AG09319 (cell line): ENCODE results near the gene GALNT2.

Experiments used
- DNase-seq: peaks from one replicate; pipeline ENCODE4 v3.0.0-alpha.2; 2010; ENCODE audit warnings: low read depth; ENCODE audit errors: extremely low read depth
- TF ChIP-seq, protein P1 (sequence below): IDR thresholded peaks from 2 replicates; pipeline ENCODE4 v1.5.1; 2011; ENCODE audit warnings: low read depth, mild to moderate bottlenecking, inconsistent platforms, low read length, moderate library complexity

Gene GALNT2

DNA sequence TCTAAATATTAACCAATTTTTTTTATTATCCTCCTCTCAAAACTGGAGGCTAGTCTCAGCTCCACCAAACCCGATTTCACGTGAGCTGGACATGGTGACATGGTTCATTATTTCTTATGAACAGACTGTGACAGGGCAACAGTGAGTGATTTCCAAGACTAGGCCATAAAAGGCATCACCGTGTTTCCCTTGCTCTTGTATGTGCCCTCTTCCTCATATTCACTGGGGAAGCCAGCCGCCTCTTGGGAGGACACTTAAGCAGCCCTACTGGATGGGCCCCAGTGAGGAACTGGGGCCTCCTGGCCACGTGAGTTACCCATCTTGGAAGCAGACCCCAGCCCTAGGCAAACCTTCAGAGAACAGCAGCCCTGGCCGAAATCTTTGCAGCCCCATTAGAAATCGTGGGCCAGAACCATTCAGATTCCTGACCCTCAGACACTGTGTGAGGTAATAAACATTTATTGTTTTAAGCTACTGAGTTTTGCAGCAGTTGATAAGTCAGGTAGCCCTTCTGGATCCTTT, 105.0 kb downstream of the GALNT2 start:
- TF ChIP-seq, protein P1, sequence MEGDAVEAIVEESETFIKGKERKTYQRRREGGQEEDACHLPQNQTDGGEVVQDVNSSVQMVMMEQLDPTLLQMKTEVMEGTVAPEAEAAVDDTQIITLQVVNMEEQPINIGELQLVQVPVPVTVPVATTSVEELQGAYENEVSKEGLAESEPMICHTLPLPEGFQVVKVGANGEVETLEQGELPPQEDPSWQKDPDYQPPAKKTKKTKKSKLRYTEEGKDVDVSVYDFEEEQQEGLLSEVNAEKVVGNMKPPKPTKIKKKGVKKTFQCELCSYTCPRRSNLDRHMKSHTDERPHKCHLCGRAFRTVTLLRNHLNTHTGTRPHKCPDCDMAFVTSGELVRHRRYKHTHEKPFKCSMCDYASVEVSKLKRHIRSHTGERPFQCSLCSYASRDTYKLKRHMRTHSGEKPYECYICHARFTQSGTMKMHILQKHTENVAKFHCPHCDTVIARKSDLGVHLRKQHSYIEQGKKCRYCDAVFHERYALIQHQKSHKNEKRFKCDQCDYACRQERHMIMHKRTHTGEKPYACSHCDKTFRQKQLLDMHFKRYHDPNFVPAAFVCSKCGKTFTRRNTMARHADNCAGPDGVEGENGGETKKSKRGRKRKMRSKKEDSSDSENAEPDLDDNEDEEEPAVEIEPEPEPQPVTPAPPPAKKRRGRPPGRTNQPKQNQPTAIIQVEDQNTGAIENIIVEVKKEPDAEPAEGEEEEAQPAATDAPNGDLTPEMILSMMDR, result no peak
- DNase-seq, result no peak

DNA sequence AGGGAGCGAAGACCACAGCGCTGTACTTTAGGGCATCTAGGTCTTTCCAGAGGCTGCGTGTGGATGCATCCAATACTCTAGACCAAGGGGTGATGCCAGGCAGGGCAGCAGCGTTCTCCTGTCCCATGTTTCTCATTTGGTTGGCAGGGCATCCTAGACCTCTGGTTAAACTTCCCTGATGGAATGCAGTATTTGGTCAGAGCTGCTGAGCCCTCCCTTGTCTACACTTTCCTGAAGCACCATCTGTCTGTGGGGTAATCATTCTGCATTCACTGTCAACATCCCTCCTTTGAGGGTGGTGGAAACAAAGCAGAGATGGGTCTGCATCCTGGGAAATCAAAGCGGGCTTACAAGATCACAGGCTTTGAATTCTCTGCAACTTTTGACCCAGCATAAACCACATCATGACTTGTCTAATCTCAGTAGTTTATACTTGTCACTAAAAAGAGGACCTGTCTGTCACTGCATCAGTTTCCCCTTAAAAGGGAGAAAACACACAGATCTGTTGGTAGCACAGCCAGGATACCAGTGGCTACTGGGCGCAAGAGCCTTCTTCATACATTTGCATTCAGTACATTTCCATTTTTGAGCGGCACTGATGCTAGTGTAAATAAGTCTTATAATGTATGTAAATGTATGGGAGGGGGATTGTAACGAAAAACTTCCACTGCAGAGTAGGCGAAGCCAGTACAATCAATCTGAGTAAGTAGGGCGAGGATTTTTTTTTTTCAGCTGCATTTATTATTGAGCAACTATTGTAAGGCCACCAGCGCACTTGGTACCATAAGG, 106.3 kb downstream of the GALNT2 start:
- no peak for DNase-seq
- TF ChIP-seq, protein P1, result no peak

DNA sequence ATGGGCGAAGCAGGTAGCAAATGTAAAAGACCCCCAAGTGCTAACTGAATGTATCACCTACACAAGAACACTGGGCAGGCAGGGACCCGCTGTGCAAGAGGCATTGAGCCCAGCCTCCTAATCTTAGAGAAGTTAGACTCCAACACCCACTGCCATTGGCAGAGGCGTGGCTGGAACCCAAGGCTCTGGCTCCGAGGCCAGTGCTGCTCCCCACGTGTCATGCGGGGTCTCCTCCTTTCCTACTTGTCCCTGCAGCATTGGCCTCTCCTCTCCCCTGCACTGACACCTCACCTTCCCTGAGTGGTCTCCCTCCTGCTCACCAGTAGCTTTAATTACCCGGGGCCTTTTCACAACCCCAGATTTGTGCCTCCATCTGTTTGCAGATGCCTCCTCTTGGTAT, 107.0 kb downstream of the GALNT2 start:
- TF ChIP-seq, protein P1, result no peak
- DNase-seq, result no peak

DNA sequence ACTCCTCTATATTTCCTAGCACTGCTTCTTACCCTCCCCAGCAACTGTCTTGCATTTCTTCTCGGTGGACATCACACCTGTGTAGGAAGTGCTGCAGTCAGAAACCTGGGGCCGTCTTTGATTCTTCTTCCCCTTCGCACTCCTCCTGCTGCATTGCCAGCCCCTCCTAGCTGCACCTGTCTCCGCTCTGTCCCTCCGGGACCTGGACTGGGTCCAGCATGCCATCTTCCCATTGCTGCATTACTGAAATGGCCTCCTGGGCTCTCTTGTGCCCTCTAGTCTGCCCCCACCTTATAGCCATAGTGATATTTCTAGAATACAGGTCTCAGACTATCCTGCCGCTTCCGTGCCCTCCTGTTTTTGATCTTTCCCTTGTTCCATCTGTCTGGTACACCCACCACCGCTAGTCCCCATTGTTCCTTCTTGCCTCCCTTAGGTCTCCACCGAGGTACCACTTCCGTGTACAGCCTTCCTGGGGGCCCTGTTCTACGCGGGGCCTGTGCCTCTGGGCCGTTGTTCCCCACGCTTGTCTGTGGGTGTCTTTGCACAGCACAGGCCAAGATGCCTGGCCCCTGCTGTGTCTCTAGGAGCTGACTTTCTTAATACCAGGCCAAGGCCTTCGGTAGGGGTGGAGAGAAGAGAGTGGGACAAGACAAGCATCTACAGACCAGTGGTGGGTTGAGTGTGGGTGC, 107.6 kb downstream of the GALNT2 start:
- DNase-seq, result no peak
- TF ChIP-seq, protein P1, result no peak

DNA sequence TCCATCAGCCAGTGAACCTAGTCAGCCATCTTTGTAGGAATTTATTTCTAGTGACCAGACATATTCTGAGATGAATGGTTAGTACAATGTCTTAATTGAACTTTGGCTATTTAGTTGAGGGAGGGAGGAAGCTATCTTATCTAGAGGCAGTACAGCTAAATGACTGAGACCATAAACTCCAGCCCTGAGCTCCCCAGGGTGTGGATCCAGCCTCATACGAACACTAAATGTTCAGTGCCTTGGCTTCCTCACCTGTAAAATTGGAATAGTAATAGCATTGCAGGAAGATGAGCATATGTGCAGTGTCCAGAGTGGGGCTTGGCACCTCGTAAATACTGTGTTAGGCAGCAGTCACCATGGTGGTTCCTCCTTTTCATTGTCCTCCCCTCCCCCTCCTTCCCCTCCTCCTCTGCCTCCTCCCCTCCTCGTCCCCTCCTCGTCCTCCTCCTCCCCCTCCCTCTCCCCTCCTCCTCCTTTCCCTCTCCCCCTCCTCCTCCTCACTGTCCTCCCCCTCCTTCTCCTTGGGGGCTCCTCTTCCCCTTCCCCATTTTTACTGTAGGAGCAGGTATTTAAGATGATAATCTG, 108.2 kb downstream of the GALNT2 start:
- no peak for DNase-seq
- TF ChIP-seq, protein P1, result no peak

DNA sequence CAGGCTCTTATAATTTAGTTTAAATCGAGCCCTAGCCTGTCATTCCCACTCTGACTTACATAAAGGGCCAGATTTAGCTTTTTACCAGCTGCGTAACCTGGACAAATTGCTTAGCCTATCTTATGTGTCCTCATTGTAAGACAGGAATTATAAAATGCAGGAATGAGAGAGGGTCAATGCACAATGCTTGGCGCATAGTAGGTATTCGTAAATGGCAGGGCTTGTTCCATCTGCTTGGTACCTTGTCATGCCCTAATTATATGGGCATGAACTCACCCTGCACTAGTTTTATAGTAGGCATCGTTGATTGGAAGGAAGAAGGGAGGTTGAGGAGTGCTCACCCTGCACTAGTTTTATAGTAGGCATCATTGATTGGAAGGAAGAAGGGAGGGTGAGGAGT, 108.8 kb downstream of the GALNT2 start:
- DNase-seq, result no peak
- TF ChIP-seq, protein P1, result no peak

DNA sequence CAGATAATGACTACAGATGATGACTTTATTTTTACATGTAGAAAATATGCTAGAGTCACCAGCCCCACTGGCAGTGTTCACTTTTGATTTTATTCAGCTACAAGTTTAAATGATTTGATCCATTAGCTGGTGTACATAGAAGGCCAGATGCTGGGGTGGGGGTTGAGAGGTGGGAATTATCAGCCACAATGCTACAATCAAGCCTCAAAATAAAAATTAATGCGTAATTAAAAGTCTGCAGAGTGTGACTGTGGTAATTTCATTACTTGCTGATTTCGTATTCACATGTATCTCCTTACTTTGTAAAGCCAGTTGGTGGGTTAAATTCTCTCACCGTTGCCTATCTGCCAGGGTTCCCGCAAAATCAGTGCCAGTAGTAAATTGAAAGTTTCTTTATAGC, 109.3 kb downstream of the GALNT2 start:
- no peak for DNase-seq
- TF ChIP-seq, protein P1, result no peak
